Activated effector memory CD4-positive, alpha-beta T cell treated with Interleukin-2 at 50 U/mL for 16 hours (primary cell): Measurements from ENCODE around the gene MTR.

Experiments
- DNase-seq: peaks from one replicate; pipeline ENCODE4 v3.0.0-alpha.2; 2020

Gene MTR

DNA sequence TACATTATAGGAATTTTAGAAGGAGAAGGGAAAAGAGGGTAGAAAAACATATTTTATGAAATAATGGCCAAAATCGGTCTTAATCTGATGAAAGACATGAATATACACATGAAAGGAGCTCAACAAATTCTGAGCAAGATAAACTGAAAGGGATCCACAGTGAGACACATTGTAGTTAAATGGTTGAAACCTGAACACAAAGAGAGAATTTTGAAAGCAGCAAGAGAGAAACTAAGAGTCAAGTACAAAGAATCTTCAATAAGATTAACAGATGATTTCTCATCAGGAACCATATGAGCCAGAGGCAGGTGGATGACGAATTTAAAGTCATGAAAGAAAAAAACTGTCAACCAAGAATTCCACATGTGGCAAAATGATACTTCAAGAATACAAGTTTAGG is 15.8 kb upstream of the MTR start:
- DNase-seq, result no peak

DNA sequence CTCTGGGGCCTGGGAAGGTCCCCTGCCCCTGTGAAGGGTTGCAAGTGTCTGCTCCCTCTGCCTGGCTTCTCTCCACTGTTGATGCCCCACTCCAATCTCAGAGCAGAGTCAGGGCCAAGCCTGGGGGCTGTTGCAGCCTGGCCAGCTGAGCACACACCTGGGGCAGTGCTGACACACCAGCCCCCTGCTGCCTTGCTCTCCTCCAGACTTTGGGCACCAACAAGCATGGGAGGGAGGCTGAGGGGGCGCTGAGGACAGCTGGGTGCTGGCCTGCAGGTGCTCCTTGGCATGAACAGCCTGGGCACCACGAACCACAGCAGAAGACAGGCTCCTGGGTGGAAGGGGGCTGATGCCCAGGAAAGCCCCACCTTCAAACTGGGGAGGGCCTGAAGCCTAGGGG is 9.6 kb upstream of the MTR start:
- no peak for DNase-seq

DNA sequence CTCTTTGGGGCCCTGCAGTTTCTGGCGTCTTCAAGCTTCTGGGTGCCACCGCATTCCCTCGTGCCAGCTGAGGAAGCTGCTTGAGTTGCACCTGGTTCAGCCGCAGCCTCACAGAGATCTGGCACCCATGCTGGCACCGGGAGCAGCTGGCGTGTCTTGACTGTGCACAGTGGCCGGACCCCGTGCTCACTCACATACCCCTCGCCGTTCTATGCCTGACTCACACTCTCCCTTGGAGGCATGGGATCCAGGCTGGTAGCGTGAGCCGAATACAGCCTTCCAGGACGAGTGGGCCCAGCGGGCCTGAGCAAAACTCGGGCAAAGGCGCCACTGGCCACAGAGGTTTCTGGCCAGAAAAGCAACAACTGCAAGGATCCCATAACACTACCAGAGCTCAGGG is 8.6 kb upstream of the MTR start:
- no peak for DNase-seq

- no peak for DNase-seq
These were observed 482 bp upstream of the MTR start for GRCh38 chr1:236794585-236795034.

DNA sequence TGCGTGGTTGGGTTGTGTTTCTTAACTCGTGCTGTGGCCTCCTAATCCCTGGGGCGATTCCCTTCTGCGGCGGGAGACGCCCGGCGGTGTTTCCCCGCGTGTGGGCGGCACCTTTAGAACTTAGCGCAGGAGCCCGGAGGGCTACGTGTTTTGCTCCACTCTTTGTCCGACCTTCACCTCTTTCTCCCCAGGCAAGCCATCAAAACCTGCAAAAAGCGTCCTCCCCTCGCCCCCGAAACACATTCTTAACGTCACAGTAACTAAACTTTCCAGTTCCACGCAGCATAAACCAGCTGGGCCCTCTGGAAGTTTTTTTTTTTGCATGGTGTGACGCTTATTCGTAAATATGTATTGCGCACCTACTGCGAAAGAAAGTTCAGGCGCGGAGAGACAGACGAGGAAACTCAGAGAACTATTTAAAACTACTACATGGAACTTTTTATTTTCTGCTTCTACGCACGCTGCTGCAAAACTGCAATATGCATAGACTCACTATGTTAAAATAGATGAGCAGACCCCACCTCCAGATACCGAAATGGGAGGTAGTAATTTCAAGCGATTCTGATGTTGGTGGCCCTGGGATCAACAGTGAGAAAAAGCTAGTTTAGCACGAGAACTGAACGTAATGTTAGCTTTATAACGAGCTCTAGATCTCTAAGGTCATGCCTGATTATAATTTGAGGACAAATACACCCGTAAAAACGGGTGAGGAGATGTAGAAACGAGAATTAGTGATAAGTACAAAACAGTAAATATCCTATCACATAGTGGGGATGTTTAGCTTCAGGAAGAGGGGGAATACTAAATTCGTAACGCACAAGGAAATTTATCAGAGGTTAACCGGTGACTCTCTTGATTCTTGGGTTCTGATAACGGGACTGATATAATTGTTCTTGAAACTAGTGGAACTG is 920 bp downstream of the MTR start:
- no peak for DNase-seq

GRCh38 chr1:236799001-236799400 is 3.9 kb downstream of the MTR start:
- no peak for DNase-seq

GRCh38 chr1:236800002-236800620 is 5.0 kb downstream of the MTR start:
- DNase-seq, result no peak

GRCh38 chr1:236800623-236801022 is 5.5 kb downstream of the MTR start:
- no peak for DNase-seq

DNA sequence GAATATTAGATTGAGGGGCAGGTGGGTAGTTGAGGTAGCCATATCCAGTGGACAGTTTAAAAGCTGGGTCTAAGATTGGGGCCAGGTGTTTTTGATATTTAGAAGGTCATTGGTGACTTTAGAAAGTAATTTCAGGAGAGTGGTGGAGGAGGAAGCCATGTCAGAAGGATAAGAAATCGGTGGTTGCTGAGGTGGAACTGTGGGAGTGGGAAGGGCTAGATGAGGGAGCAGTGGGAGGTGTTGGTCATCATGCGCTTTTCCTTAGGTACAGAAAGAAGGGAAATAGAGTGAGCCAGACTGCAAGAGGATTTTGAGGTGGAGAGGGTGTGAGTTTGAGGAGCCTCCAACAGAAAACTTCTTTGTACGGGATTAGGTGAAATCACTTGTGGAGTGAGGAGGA is 7.2 kb downstream of the MTR start:
- DNase-seq, result no peak

GRCh38 chr1:236806634-236807033 is 11.5 kb downstream of the MTR start:
- DNase-seq, result no peak

DNA sequence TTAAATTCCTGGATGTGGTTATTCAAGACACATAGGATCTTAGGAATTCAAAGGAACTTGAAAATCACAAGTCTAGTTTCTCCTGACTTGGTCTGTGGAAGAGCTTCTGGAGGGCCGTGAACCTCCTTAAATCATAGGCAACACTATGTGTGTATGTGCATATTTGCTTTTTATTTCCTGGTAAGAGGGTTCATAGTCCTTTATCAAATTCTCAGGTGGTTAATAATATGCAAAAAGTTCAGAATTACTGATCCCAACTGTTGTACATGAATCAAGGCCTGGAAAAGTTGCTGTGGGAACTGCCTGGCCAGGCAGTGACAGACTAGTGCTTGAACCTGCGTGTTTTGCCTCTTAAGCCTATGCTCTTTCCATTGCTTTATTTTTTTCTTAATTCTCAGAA is 12.9 kb downstream of the MTR start:
- DNase-seq, result no peak

GRCh38 chr1:236808564-236809130 is 13.6 kb downstream of the MTR start:
- no peak for DNase-seq

- DNase-seq, result no peak
These were observed 14.1 kb downstream of the MTR start for GRCh38 chr1:236809148-236809547.

DNA sequence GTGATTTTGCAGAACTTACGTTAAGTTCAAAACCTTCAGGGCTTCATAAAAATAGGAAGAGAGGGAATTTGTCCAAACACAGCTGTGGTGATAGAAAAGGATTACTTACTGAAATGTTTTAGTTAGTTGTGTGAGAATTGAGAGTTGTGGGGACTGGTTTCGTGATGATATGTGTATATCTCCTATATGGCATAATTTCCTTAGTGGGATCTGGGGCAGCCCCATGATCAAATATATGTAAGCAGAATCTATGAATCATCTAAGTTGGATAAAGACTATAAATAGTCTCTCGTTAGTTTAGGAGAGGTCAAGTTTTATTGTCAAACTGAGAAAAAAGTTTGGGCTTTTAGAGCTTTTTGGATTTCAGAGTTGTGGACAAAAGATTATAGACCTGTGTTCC is 14.9 kb downstream of the MTR start:
- no peak for DNase-seq

- no peak for DNase-seq
These were observed 17.4 kb downstream of the MTR start for GRCh38 chr1:236812334-236813030.

DNA sequence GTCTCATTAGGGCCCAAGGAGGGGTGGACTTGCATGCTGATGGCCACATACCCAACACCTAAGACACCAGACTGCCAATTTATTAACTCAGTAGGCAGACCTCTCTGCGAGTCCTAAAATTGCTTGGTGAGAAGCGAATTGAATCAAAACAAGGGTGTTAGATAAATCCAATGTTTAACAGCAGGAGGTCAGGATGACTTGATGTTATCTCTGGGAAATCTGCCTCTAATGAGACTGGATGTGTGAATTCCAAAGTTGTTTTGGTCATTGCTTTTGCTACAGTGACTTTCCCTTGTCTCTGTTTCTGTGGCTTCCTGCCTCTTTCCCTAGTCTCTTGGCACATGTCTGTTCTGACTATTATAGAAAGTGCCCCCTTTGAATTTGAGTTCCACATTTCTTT is 20.8 kb downstream of the MTR start:
- no peak for DNase-seq

GRCh38 chr1:236819856-236820255 is 24.8 kb downstream of the MTR start:
- DNase-seq, result no peak

DNA sequence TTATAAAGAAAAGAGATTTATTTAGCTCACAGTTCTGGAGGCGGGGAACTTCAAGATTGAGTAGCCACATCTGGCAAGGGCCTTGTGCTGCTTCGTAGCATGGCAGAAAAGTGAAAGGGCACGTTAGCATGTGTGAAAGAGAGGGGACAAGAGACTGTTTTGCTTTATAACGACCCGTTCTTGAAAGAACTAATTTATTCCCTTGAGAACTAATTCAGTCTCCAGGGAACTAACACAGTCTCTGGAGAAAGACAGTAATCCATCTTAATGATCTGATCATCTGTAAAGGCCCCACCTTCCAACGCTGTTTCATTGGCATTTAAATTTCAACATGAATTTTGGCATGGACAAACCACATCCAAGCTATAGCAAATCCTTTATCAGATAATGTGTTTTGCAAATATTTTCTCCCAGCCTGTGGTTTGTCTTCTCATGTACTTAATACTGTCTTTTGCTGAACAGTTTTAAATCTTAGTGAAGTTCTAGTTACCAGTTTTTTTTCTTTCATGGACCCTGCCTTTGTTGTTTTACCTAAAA is 26.1 kb downstream of the MTR start:
- no peak for DNase-seq

DNA sequence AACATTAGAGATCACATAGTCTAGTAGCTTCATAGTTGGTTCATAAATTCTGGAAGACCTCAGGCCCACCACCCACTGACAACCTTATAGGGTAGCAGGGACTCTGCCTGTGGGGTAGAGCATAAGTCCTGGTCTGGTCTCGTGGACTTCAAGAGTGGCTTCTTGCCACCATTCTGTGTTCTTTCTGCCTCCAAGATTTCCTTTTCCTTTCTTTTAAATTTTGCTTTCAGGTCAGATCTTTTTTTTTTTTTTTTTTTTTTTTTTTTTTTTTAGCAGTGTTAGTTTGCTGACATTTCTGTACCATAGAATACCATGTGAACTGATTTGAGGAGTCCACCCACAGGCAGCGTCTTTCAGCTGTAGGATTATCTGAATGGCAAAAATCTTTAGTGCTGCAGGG is 28.5 kb downstream of the MTR start:
- no peak for DNase-seq

- DNase-seq, result no peak
These were observed 34.0 kb downstream of the MTR start for GRCh38 chr1:236829085-236829484.

- no peak for DNase-seq
These were observed 35.0 kb downstream of the MTR start for GRCh38 chr1:236830116-236830515.

DNA sequence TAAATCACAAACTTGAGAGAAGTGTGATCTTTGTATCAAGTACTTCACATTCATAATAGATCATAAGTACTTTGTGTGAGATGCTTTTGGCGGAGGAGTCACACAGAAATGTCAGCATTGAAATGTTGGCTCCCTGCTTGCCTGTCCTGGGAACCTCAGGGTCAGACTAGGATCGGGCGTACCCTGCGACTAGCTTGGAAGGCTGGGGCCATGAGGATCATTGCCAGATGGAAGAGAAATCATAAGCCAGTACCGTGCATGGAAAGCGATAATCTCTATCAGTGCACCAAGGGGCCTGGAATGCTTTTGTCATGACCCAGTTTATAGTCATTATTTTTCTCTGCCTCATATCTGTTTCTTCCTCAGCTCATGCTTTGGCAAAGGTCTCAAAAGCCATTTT is 35.5 kb downstream of the MTR start:
- no peak for DNase-seq

DNA sequence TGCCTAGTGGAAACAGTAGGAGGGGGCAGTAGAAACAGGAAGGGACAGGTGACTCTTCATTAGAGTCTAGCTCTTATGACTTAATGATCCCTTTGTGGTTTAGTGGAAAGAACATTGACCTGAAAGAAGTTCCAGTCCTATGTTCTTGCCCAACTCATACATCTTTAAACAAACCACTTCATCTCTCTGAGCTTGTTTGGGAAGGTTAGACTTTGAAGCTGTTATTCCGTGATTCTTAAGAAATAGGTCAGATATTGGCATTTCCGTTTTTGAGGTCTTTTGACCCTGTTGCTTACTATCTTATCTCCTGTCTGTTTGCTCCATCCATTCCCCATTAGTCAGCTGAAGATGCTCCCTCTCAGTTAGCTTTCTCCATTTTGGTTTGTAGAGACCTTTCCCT is 38.5 kb downstream of the MTR start:
- DNase-seq, result no peak
